Raji (cell line): Measurements from ENCODE around the gene ILKAP.

Source experiments
- POLR2A ChIP-seq: IDR thresholded peaks from 2 replicates; pipeline ENCODE4 v1.6.1; 2011; ENCODE audit warnings: low read depth, low read length, control low read depth; ENCODE audit not compliant: insufficient read depth

Gene ILKAP

GRCh38 chr2:238183821-238184220 lies 19.7 kb downstream of the ILKAP start:
- TF ChIP-seq POLR2A, result no peak

- TF ChIP-seq POLR2A, result no peak
Measured at GRCh38 chr2:238182362-238182761, 21.1 kb downstream of the ILKAP start.

- TF ChIP-seq POLR2A, result no peak
Measured at GRCh38 chr2:238180554-238180953, 22.9 kb downstream of the ILKAP start.

- TF ChIP-seq POLR2A, result no peak
Measured at GRCh38 chr2:238176613-238177012, 26.9 kb downstream of the ILKAP start.

GRCh38 chr2:238174701-238175100 lies 28.8 kb downstream of the ILKAP start:
- TF ChIP-seq POLR2A, result no peak

GRCh38 chr2:238174291-238174690 lies 29.2 kb downstream of the ILKAP start:
- TF ChIP-seq POLR2A, result no peak

GRCh38 chr2:238173692-238174091 lies 29.8 kb downstream of the ILKAP start:
- TF ChIP-seq POLR2A, result no peak

- no peak for TF ChIP-seq POLR2A
Measured at GRCh38 chr2:238172439-238172838, 31.1 kb downstream of the ILKAP start.

- TF ChIP-seq POLR2A, result no peak
Measured at GRCh38 chr2:238171575-238172187, 31.8 kb downstream of the ILKAP start.

GRCh38 chr2:238170386-238171071 lies 33.0 kb downstream of the ILKAP start:
- no peak for TF ChIP-seq POLR2A

GRCh38 chr2:238169708-238170251 lies 33.7 kb downstream of the ILKAP start:
- TF ChIP-seq POLR2A, result no peak

GRCh38 chr2:238169048-238169707 lies 34.3 kb downstream of the ILKAP start:
- TF ChIP-seq POLR2A, result no peak

- TF ChIP-seq POLR2A, result no peak
Measured at GRCh38 chr2:238168196-238169047, 35.1 kb downstream of the ILKAP start.

- no peak for TF ChIP-seq POLR2A
Measured at GRCh38 chr2:238167761-238168160, 35.7 kb downstream of the ILKAP start.

- TF ChIP-seq POLR2A, result no peak
Measured at GRCh38 chr2:238167344-238167715, 36.2 kb downstream of the ILKAP start.
